H1 (cell line): ENCODE data around the gene WDR19. TPM values are rescaled to one million over a fixed set of nuclear protein-coding genes. Genes with fewer than 3 reads are reported as not detected.

Experiments
- CTCF ChIA-PET: fragments of 300-600 bp; sonication (Branson Sonifier 250); formaldehyde crosslinking; loops from one replicate; lab custom pipeline; 2021; ENCODE audit not compliant: partially characterized antibody; lab: Charles Lee
- POLR2A ChIA-PET: fragments of 300-600 bp; sonication (Branson Sonifier 250); formaldehyde crosslinking; loops from one replicate; lab custom pipeline; 2021; ENCODE audit warnings: inconsistent platforms; ENCODE audit not compliant: partially characterized antibody; lab: Charles Lee
- DNase-seq, 2 experiments: peaks; one replicate each; pipeline versions ENCODE4 v3.0.0 to v3.0.0-alpha.2; 2010 to 2022; ENCODE audit warnings: low spot score in 2 of 2, low read depth in 1 of 2, mixed read lengths in 1 of 2
- FAIRE-seq: peaks from 2 replicates; lab custom pipeline; 2011; peaks lifted over from hg19 to GRCh38; lab: Jason Lieb, UNC
- H2AFZ ChIP-seq: 2 replicates; pipeline ENCODE4 v1.8.1; 2012; ENCODE audit warnings: low read length, inconsistent platforms
- H2AK5ac ChIP-seq: 2 replicates; pipeline ENCODE4 v1.6.1; 2013; ENCODE audit warnings: low read depth, low read length
- H2BK120ac ChIP-seq: replicated peaks from 2 replicates; pipeline ENCODE3; 2013; ENCODE audit warnings: low read depth, low read length, inconsistent platforms
- H2BK12ac ChIP-seq: 2 replicates; pipeline ENCODE4 v1.6.1; 2013; ENCODE audit warnings: low read depth, low read length
- H2BK15ac ChIP-seq: 2 replicates; pipeline ENCODE4 v1.6.1; 2013; ENCODE audit warnings: low read length
- H2BK20ac ChIP-seq: 2 replicates; pipeline ENCODE4 v1.6.1; 2013; ENCODE audit warnings: low read length
- H2BK5ac ChIP-seq: 2 replicates; pipeline ENCODE4 v1.6.1; 2013; ENCODE audit warnings: low read depth, low read length
- H3K14ac ChIP-seq: 2 replicates; pipeline ENCODE4 v1.6.1; 2013; ENCODE audit warnings: inconsistent platforms; ENCODE audit not compliant: insufficient read length
- H3K18ac ChIP-seq: 2 replicates; pipeline ENCODE4 v1.6.1; 2013; ENCODE audit warnings: low read length; ENCODE audit errors: extremely low read depth
- H3K23ac ChIP-seq: 2 replicates; pipeline ENCODE4 v1.6.1; 2013; ENCODE audit warnings: inconsistent platforms; ENCODE audit not compliant: insufficient read length
- H3K23me2 ChIP-seq: 2 replicates; pipeline ENCODE4 v1.6.1; 2013; ENCODE audit warnings: low read depth, low read length
- H3K27ac ChIP-seq: 2 replicates; pipeline ENCODE4 v1.6.1; 2011; ENCODE audit warnings: low read depth, low read length, inconsistent platforms
- H3K27me3 ChIP-seq, 4 experiments: replicated peaks in 1 of 4; 1 replicate in 1 of 4; 2 replicates in 3 of 4; pipeline versions ENCODE4 v1.6.1 to v1.8.1; 2011 to 2013; ENCODE audit warnings: low read length in 3 of 4, mild to moderate bottlenecking in 3 of 4, inconsistent platforms in 2 of 4, mixed read lengths in 2 of 4, moderate library complexity in 1 of 4; ENCODE audit not compliant: control insufficient read depth in 3 of 4, insufficient read depth in 3 of 4; ENCODE audit errors: extremely low read depth in 1 of 4
- H3K36me3 ChIP-seq, 4 experiments: 2 replicates each; pipeline versions ENCODE4 v1.6.1 to v1.8.1; 2011 to 2013; ENCODE audit warnings: mild to moderate bottlenecking in 4 of 4, low read length in 3 of 4, moderate library complexity in 2 of 4, control low read depth in 1 of 4, inconsistent platforms in 1 of 4; ENCODE audit not compliant: insufficient read depth in 4 of 4, control insufficient read depth in 2 of 4
- H3K4ac ChIP-seq: replicated peaks from 2 replicates; pipeline ENCODE3; 2013; ENCODE audit warnings: low read length, low read depth, mixed read lengths, inconsistent platforms; ENCODE audit not compliant: insufficient read length
- H3K4me1 ChIP-seq, 4 experiments: replicated peaks in 1 of 4; 1 replicate in 1 of 4; 2 replicates in 3 of 4; pipeline versions ENCODE4 v1.6.1 to v1.8.1; 2011 to 2013; ENCODE audit warnings: low read length in 3 of 4, inconsistent platforms in 2 of 4, mixed read lengths in 1 of 4; ENCODE audit not compliant: insufficient read depth in 4 of 4, control insufficient read depth in 3 of 4
- H3K4me2 ChIP-seq, 2 experiments: 2 replicates each; pipeline versions ENCODE4 v1.6.1 to v1.8.1; 2011 to 2013; ENCODE audit warnings: low read depth in 2 of 2, low read length in 2 of 2, control low read depth in 1 of 2, inconsistent platforms in 1 of 2, mild to moderate bottlenecking in 1 of 2; ENCODE audit not compliant: insufficient read depth in 1 of 2
- H3K4me3 ChIP-seq, 4 experiments: fragments of 200-600, 300-600 bp in 1 of 4; sonication (generic), shearing (Covaris generic), sonication (Bioruptor Twin) in 1 of 4; 2 replicates each; pipeline versions ENCODE4 v1.5.1 to v1.8.1; 2011 to 2016; ENCODE audit warnings: low read length in 4 of 4, low read depth in 3 of 4, control low read depth in 2 of 4, inconsistent platforms in 2 of 4, mild to moderate bottlenecking in 2 of 4, mixed read lengths in 1 of 4, moderate library complexity in 1 of 4; ENCODE audit not compliant: insufficient read depth in 2 of 4; ENCODE audit errors: extremely low read depth in 1 of 4
- H3K56ac ChIP-seq: replicated peaks from 2 replicates; pipeline ENCODE3; 2013; ENCODE audit warnings: low read depth, mild to moderate bottlenecking, mixed read lengths, low read length, inconsistent platforms; ENCODE audit not compliant: insufficient read length
- H3K79me1 ChIP-seq: 2 replicates; pipeline ENCODE4 v1.6.1; 2013; ENCODE audit warnings: low read depth, low read length, control low read depth
- H3K79me2 ChIP-seq, 2 experiments: 2 replicates each; pipeline versions ENCODE4 v1.6.1 to v1.8.1; 2012 to 2013; ENCODE audit warnings: low read length in 2 of 2, mild to moderate bottlenecking in 2 of 2, inconsistent platforms in 1 of 2; ENCODE audit not compliant: insufficient read depth in 2 of 2, control insufficient read depth in 1 of 2
- H3K9ac ChIP-seq, 4 experiments: replicated peaks in 1 of 4; 1 replicate in 1 of 4; 2 replicates in 3 of 4; pipeline versions ENCODE4 v1.6.1 to v1.8.1; 2011 to 2013; ENCODE audit warnings: low read depth in 3 of 4, low read length in 3 of 4, control low read depth in 2 of 4, mild to moderate bottlenecking in 2 of 4, moderate library complexity in 2 of 4, inconsistent platforms in 1 of 4; ENCODE audit errors: extremely low read depth in 1 of 4
- H3K9me3 ChIP-seq, 2 experiments: 2 replicates each; pipeline versions ENCODE4 v1.6.1 to v1.8.1; 2012 to 2013; ENCODE audit warnings: mild to moderate bottlenecking in 2 of 2, moderate library complexity in 2 of 2, control low read depth in 1 of 2, inconsistent platforms in 1 of 2, low read depth in 1 of 2, low read length in 1 of 2, mixed read lengths in 1 of 2; ENCODE audit not compliant: insufficient read depth in 2 of 2
- H4K20me1 ChIP-seq, 2 experiments: replicated peaks in 1 of 2; 2 replicates each; pipeline versions ENCODE3 to v1.8.1; 2011 to 2013; ENCODE audit warnings: inconsistent platforms in 2 of 2, low read length in 2 of 2, mild to moderate bottlenecking in 1 of 2; ENCODE audit not compliant: insufficient read depth in 2 of 2, control insufficient read depth in 1 of 2
- H4K5ac ChIP-seq: 2 replicates; pipeline ENCODE4 v1.6.1; 2013; ENCODE audit warnings: low read length, low read depth, mixed read lengths, inconsistent platforms; ENCODE audit not compliant: insufficient read length
- H4K8ac ChIP-seq: 2 replicates; pipeline ENCODE4 v1.8.0; 2013; ENCODE audit warnings: mild to moderate bottlenecking, moderate library complexity, low read length, inconsistent platforms; ENCODE audit not compliant: insufficient read depth; ENCODE audit errors: extremely low read depth
- H4K91ac ChIP-seq: replicated peaks from 2 replicates; pipeline ENCODE3; 2013; ENCODE audit warnings: low read length, mixed read lengths, inconsistent platforms; ENCODE audit not compliant: insufficient read length
- CHD2 ChIP-seq: IDR thresholded peaks from 2 replicates; pipeline ENCODE4 v1.6.1; 2012; ENCODE audit warnings: low read length, improper control_type of control experiment
- CTBP2 ChIP-seq: IDR thresholded peaks from 2 replicates; pipeline ENCODE4 v1.7.0; 2011; ENCODE audit warnings: borderline replicate concordance, mild to moderate bottlenecking, moderate library complexity, mixed read lengths, low read length; ENCODE audit not compliant: insufficient read depth, insufficient read length
- CTCF ChIP-seq, 3 experiments: IDR thresholded peaks; 1 replicate in 2 of 3; 2 replicates in 1 of 3; pipeline versions ENCODE4 v1.5.1 to v1.6.1; 2011; ENCODE audit warnings: low read length in 3 of 3, mild to moderate bottlenecking in 3 of 3, inconsistent platforms in 2 of 3, low read depth in 1 of 3, moderate library complexity in 1 of 3; ENCODE audit not compliant: insufficient read depth in 1 of 3; ENCODE audit errors: control extremely low read depth in 1 of 3
- EP300 ChIP-seq, 2 experiments: IDR thresholded peaks; 1 replicate in 1 of 2; 2 replicates in 1 of 2; pipeline ENCODE4 v1.6.1; 2011 to 2012; ENCODE audit warnings: low read depth in 2 of 2, low read length in 2 of 2, mild to moderate bottlenecking in 2 of 2, borderline replicate concordance in 1 of 2, inconsistent platforms in 1 of 2, moderate library complexity in 1 of 2
- EZH2 ChIP-seq: fragments of 200-600 bp; sonication (generic); IDR thresholded peaks from 2 replicates; pipeline ENCODE4 v1.7.1; 2012; ENCODE audit warnings: low read depth, mild to moderate bottlenecking, moderate library complexity, low read length, inconsistent platforms; ENCODE audit not compliant: severe bottlenecking
- HDAC6 ChIP-seq: IDR thresholded peaks from one replicate; pipeline ENCODE4 v1.7.1; 2012; ENCODE audit warnings: low read depth, mild to moderate bottlenecking, inconsistent platforms, low read length, moderate library complexity
- KDM1A ChIP-seq: fragments of 200-600, 300-600 bp; sonication (generic); IDR thresholded peaks from 2 replicates; pipeline ENCODE4 v1.7.1; 2016; ENCODE audit warnings: mild to moderate bottlenecking, low read length, borderline replicate concordance
- KDM4A ChIP-seq: IDR thresholded peaks from one replicate; pipeline ENCODE4 v1.7.1; 2012; ENCODE audit warnings: low read depth, mild to moderate bottlenecking, moderate library complexity, low read length, inconsistent platforms; ENCODE audit not compliant: severe bottlenecking
- RXRA ChIP-seq: IDR thresholded peaks from 2 replicates; pipeline ENCODE4 v1.6.1; 2011; ENCODE audit warnings: low read depth, mild to moderate bottlenecking, low read length, moderate library complexity; ENCODE audit not compliant: insufficient read depth
- SUZ12 ChIP-seq: fragments of 200-600 bp; sonication (generic); IDR thresholded peaks from 2 replicates; pipeline ENCODE4 v1.6.1; 2012; ENCODE audit warnings: mild to moderate bottlenecking, inconsistent platforms, low read length, moderate library complexity, mixed read lengths
- WGBS, 2 experiments: shearing (Covaris generic) in 1 of 2; methylation state at CpG; one replicate each; pipeline versions ENCODE4 v1.1.6 to v1.1.7; 2013 to 2015; ENCODE audit warnings: low lambda C conversion rate in 2 of 2, mixed read lengths in 2 of 2, inconsistent platforms in 1 of 2, low coverage in 1 of 2, missing lambda C conversion rate in 1 of 2; ENCODE audit not compliant: insufficient replicate concordance in 2 of 2, insufficient coverage in 1 of 2, insufficient read length in 1 of 2; ENCODE audit errors: extremely low coverage in 1 of 2, missing lambda C conversion rate in 1 of 2; 5-methylcytosine and 5-hydroxymethylcytosine counted together
- polyA plus RNA-seq, 7 experiments: library from polyadenylated mRNA; depleted of rRNA in 3 of 7; stranded (reverse) in 5 of 7; unstranded in 2 of 7; fragments of >200 nt in 5 of 7; fragments of 200-250 nt in 2 of 7; gene quantifications; 1 replicate in 5 of 7; 2 replicates in 1 of 7; 4 replicates in 1 of 7; pipeline versions ENCODE4 v1.2.1 to v1.2.3, GENCODE V29; 2011 to 2013; ENCODE audit warnings: missing spikeins in 2 of 7, mixed read lengths in 2 of 7
- total RNA-seq: library from RNA; stranded (reverse); fragmentation: NEBNext Ultra II Directional; extraction: Animal tissue kit (Norgen Biotek cat#: 25700); gene quantifications from 2 replicates; pipeline ENCODE4 v1.2.1, GENCODE V29; 2021

WDR19 gene
- total and polyA plus RNA-seq, 2 of the 8 experiments (the other 6 are each of a cell fraction or from before 2014, with no cell fraction given), result 22.2 to 23.3 TPM

- Histone ChIP-seq H4K5ac (no peak overlapping the region), H2BK15ac (no peak overlapping the region)
- no peak for DNase-seq
- no peak for TF ChIP-seq KDM1A
- TF ChIP-seq HDAC6, result no peak
- TF ChIP-seq CHD2, result no peak
- TF ChIP-seq SUZ12, result no peak
- no peak for TF ChIP-seq EZH2
- no peak for TF ChIP-seq CTBP2
- no peak for TF ChIP-seq RXRA
- no peak for TF ChIP-seq CTCF (IDR thresholded peaks at IDR 0.05; ENCODE audit: control extremely low read depth in 1 of 3, insufficient read depth in 1 of 3, low read depth in 1 of 3, low read length in 3 of 3)
- TF ChIP-seq EP300 (IDR thresholded peaks at IDR 0.05; ENCODE audit: borderline replicate concordance in 1 of 2, low read depth in 2 of 2, low read length in 2 of 2), result no peak
- no peak for TF ChIP-seq KDM4A
Measured at GRCh38 chr4:39331191-39331590, 148.9 kb downstream of the WDR19 start.

More at GRCh38 chr4:39331191-39331590, 148.9 kb downstream of the WDR19 start:
- WGBS, 2 experiments, result 83% methylated on average over 2 of the region's 2 CpGs; no CpG with 5 or more reads in 1 of the 2 experiments
- H3K56ac ChIP-seq, result no peak overlapping the region
- no peak overlapping the region for H3K9ac ChIP-seq
- no peak overlapping the region for H3K4ac ChIP-seq
- CTCF ChIA-PET, result interaction anchor here (0.8 kb wide), 1 partner anchor 14 kb away, joined by 3 read pairs; no protein-coding TSS in a partner anchor
- no peak overlapping the region for H4K91ac ChIP-seq
- H2BK12ac ChIP-seq, result no peak overlapping the region
- peaks cover 0 to 5% of the 10 kb centered on the region in 2 experiments for H4K20me1 ChIP-seq
- H3K14ac ChIP-seq, result no peak overlapping the region
- H3K4me3 ChIP-seq, result no peak overlapping the region
- H3K4me1 ChIP-seq, result no peaks in the 10 kb centered on the region
- H4K8ac ChIP-seq, result no peak overlapping the region
- no peak overlapping the region for H3K23ac ChIP-seq
- H2AFZ ChIP-seq, result no peak overlapping the region
- no peaks in the 10 kb centered on the region for H3K27me3 ChIP-seq
- no peak overlapping the region for H2BK20ac ChIP-seq
- H3K79me1 ChIP-seq, result peaks cover 4% of the 10 kb centered on the region; the same call in 1 of the 2 replicates
- H3K79me2 ChIP-seq, result peaks cover 4 to 71% of the 10 kb centered on the region in 2 experiments; a peak in 3 of 4 replicates
- no peak overlapping the region for H3K4me2 ChIP-seq
- no peaks in the 10 kb centered on the region for H3K9me3 ChIP-seq
- POLR2A ChIA-PET, result interaction anchor here (1.2 kb wide), 1 partner anchor 126 kb away, joined by 3 read pairs; no protein-coding TSS in a partner anchor
- H3K23me2 ChIP-seq, result no peaks in the 10 kb centered on the region
- no peak overlapping the region for H3K18ac ChIP-seq
- no peak for FAIRE-seq
- H2AK5ac ChIP-seq, result no peak overlapping the region
- H2BK120ac ChIP-seq, result no peak overlapping the region
- H2BK5ac ChIP-seq, result no peak overlapping the region
- H3K36me3 ChIP-seq, result peaks cover 0 to 10% (median 1%) of the 10 kb centered on the region in 4 experiments; a peak in 3 of 8 replicates
- H3K27ac ChIP-seq, result no peak overlapping the region
